Panc1 (cell line): ENCODE results near the gene KDM4B.

Experiments used
- POLR2AphosphoS5 ChIP-seq: IDR thresholded peaks from 2 replicates; pipeline ENCODE4 v1.6.1; 2012; ENCODE audit warnings: mild to moderate bottlenecking, low read depth, low read length, moderate library complexity
- REST ChIP-seq, 2 experiments: IDR thresholded peaks; 2 replicates each; pipeline ENCODE4 v1.6.1; 2011 to 2012; ENCODE audit warnings: low read depth in 2 of 2, control low read depth in 1 of 2, low read length in 1 of 2, mild to moderate bottlenecking in 1 of 2, moderate library complexity in 1 of 2; ENCODE audit not compliant: insufficient read depth in 1 of 2
- TCF7L2 ChIP-seq: IDR thresholded peaks from 2 replicates; pipeline ENCODE4 v1.6.1; 2011; ENCODE audit warnings: mild to moderate bottlenecking, low read depth, low read length, inconsistent platforms
- TF ChIP-seq, protein P1 (sequence below): fragments of 450-650 bp; IDR thresholded peaks from 2 replicates; pipeline ENCODE4 v1.5.1; 2017; ENCODE audit warnings: mild to moderate bottlenecking

GRCh38 chr19:5078182-5078581 is 109.3 kb downstream of the KDM4B start:
- TF ChIP-seq, protein P1, sequence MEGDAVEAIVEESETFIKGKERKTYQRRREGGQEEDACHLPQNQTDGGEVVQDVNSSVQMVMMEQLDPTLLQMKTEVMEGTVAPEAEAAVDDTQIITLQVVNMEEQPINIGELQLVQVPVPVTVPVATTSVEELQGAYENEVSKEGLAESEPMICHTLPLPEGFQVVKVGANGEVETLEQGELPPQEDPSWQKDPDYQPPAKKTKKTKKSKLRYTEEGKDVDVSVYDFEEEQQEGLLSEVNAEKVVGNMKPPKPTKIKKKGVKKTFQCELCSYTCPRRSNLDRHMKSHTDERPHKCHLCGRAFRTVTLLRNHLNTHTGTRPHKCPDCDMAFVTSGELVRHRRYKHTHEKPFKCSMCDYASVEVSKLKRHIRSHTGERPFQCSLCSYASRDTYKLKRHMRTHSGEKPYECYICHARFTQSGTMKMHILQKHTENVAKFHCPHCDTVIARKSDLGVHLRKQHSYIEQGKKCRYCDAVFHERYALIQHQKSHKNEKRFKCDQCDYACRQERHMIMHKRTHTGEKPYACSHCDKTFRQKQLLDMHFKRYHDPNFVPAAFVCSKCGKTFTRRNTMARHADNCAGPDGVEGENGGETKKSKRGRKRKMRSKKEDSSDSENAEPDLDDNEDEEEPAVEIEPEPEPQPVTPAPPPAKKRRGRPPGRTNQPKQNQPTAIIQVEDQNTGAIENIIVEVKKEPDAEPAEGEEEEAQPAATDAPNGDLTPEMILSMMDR, result no peak
- TF ChIP-seq POLR2AphosphoS5 (no peak), TCF7L2 (no peak), REST (IDR thresholded peaks at IDR 0.05; ENCODE audit: insufficient read depth in 1 of 2, low read depth in 2 of 2, low read length in 1 of 2) (no peak)
